Stimulated activated naive CD4-positive, alpha-beta T cell treated with Interleukin-2 at 50 U/mL for 16 hours (primary cell): ENCODE results near the gene PTBP1.

ENCODE experiments used
- DNase-seq: peaks from one replicate; lab custom pipeline; 2025; lab: John Stamatoyannopoulos, UW

PTBP1 gene

GRCh38 chr19:854549-854948 is 57.3 kb downstream of the PTBP1 start:
- DNase-seq, result no peak

DNA sequence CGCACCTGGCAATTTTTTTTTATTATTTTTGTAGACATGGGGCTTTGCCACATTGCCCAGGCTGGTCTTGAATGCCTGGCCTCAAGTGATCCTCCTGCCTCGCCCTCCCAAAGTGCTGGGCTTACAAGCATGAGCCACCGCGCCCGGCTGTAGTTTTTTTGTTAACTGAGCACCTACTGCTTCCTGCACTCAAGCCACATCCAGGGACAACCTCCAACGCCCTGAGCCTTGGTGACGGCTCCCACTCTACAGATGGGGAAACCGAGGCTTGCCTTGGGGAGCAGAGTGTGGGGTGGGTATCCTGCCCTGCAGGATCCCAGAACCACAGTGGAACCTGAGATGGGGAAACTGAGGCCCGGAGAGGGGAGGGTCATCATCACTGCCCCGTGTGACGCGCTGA is 57.9 kb downstream of the PTBP1 start:
- no peak for DNase-seq

DNA sequence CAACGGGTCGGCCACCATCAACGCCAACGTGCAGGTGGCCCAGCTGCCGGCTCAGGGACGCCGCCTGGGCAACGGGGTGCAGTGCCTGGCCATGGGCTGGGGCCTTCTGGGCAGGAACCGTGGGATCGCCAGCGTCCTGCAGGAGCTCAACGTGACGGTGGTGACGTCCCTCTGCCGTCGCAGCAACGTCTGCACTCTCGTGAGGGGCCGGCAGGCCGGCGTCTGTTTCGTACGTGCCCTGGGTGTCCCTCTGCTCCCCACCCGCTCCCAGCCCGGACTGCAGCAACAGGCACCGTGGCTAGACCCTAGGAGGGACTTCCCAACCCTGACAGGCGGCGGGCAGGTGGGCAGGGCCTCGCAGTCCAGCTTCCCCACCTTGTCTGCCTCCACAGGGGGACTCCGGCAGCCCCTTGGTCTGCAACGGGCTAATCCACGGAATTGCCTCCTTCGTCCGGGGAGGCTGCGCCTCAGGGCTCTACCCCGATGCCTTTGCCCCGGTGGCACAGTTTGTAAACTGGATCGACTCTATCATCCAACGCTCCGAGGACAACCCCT is 58.4 kb downstream of the PTBP1 start:
- no peak for DNase-seq

DNA sequence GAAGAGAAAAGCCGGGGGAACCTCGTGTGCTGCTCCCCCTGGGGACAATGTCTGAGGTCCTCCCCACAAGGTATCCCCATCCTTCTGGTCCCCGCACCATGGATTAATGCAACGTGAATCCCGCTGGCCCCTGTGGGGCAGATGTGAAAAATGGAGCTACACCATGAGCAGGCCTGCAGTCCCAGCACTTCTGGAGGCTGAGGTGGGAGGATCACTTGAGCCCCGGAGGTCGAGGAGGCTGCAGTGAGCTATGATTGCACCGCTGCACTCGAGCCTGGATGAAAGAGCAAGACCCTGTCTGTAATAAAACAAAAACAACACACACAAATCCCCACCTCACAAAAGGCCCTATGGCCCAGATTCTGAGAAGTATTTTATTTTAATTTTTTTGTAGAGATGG is 61.0 kb downstream of the PTBP1 start:
- no peak for DNase-seq

DNA sequence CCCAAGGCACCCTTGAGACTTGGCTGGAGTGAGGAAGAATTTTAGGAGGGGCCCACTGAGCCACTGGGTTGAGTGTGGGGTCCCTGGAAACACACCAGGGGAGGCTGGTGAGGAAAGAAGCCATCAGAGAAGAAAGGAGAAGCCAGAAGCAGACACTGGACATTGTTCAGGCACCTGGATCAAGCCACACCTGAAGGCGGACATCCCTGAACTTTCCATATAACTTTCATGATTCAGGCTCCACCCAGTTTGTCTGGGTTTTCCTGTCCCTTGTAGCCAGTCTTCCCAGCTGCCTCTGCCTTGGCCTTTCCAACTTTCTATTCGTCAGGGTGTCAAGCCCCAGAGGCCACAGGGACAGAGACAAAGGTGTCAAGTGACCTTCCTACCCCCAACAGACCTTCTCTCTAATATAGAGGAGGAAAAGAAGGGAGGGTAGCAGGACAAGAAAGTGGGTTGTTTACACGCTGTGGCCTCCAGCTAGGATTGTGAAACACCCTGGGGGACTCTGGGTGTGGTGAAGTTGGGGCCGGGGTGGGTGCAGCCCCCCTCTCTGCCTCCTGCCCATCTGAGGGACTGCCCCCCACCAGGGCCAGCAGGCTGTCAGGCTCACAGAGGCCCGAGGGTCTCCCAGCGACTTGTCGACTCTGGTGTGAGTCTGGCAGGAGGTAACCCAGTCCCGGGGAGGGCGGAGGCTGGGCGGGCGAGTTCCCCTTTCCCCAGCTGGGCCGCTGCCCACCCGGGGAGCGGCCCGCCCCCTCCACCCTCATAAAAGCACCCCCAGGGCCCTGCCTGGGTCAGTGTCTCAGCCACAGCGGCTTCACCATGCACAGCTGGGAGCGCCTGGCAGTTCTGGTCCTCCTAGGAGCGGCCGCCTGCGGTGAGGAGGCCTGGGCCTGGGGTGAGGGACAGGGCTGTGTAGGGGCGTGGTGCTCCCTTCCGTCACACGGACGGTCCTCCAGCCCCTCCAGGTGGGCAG is 61.9 kb downstream of the PTBP1 start, which contains the start of gene CFD:
CFD (plus strand) TSS at position 797 of the 976 bp plus-strand sequence; CDS start at position 823, 26 bp downstream.
- no peak for DNase-seq

DNA sequence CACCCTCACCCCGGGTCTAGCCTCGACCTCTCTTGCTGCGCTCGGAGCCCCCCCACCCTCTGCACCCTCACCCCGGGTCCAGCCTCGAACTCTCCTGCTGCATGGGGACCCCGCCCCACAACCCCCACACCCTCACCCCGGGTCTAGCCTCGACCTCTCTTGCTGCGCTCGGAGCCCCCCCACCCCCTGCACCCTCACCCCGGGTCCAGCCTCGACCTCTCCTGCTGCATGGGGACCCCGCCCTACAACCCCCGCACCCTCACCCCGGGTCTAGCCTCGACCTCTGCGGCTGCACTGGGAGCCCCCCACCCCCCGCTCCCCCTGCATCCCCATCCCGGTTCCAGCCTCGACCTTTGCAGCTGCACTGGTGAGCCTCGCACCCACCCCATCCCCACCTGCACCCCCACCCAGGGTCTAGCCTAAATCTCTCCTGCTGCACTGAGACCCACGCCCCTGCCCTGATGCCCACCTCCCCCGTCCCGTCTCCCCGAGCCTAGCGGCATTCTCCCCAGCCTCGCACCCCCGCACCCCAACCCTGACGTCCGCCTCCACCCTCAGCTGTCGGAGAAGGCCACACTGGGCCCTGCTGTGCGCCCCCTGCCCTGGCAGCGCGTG is 64.0 kb downstream of the PTBP1 start:
- DNase-seq, result no peak
